Kidney epithelial cell (primary cell): ENCODE results near the gene THSD7B. TPM values are rescaled to one million over a fixed set of nuclear protein-coding genes. Genes with fewer than 3 reads are reported as not detected.

Experiments
- DNase-seq: peaks from one replicate; pipeline ENCODE4 v3.0.0-alpha.2; 2010; ENCODE audit warnings: low read depth
- H3K27me3 ChIP-seq: 2 replicates; pipeline ENCODE4 v1.6.0; 2011; ENCODE audit warnings: low read length; ENCODE audit not compliant: control insufficient read depth, insufficient read depth
- H3K36me3 ChIP-seq: 2 replicates; pipeline ENCODE4 v1.5.1; 2011; ENCODE audit warnings: low read length; ENCODE audit not compliant: control insufficient read depth, insufficient read depth
- H3K4me3 ChIP-seq: 2 replicates; pipeline ENCODE4 v1.5.1; 2011; ENCODE audit warnings: low read depth, mild to moderate bottlenecking, control low read depth, low read length
- total RNA-seq: library from RNA; depleted of rRNA; stranded (reverse); fragments of >200 nt; gene quantifications from 2 replicates; pipeline ENCODE4 v1.2.3, GENCODE V29; 2015
- TF ChIP-seq, protein P1 (sequence below): IDR thresholded peaks from 2 replicates; pipeline ENCODE4 v1.5.1; 2011; ENCODE audit warnings: mild to moderate bottlenecking, moderate library complexity, low read length, control low read depth, inconsistent platforms; ENCODE audit not compliant: insufficient read depth, poor library complexity, severe bottlenecking

Gene THSD7B
- total RNA-seq, 1 donor from 2014 or later, result 0.04 TPM

- no peaks in the 10 kb centered on the region for H3K36me3 ChIP-seq
- H3K27me3 ChIP-seq, result no peaks in the 10 kb centered on the region
- no peak for DNase-seq
- TF ChIP-seq, protein P1, sequence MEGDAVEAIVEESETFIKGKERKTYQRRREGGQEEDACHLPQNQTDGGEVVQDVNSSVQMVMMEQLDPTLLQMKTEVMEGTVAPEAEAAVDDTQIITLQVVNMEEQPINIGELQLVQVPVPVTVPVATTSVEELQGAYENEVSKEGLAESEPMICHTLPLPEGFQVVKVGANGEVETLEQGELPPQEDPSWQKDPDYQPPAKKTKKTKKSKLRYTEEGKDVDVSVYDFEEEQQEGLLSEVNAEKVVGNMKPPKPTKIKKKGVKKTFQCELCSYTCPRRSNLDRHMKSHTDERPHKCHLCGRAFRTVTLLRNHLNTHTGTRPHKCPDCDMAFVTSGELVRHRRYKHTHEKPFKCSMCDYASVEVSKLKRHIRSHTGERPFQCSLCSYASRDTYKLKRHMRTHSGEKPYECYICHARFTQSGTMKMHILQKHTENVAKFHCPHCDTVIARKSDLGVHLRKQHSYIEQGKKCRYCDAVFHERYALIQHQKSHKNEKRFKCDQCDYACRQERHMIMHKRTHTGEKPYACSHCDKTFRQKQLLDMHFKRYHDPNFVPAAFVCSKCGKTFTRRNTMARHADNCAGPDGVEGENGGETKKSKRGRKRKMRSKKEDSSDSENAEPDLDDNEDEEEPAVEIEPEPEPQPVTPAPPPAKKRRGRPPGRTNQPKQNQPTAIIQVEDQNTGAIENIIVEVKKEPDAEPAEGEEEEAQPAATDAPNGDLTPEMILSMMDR, result no peak
- no peak overlapping the region for H3K4me3 ChIP-seq
Observed at GRCh38 chr2:137672989-137673552, 907.7 kb downstream of the THSD7B start.

DNA sequence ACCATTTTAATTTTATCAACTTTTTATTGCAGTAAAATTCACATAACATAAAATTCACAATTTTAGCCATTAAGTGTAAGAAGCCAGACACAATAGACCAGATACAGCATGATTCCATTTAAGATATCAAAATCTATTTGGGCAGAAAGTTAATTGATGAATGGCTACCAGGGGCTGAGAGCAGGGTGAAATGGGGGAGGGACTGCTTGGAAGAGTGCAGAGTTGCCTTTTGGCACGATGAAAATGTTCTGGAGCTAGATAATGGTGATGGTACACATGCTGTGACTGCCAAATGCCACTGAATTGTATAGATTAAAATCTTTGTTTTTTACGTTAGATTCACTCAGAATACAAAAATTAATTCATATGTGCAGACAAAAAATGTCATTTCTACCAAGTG lies 909.6 kb downstream of the THSD7B start:
- TF ChIP-seq, protein P1, result no peak
- Histone ChIP-seq H3K27me3 (no peaks in the 10 kb centered on the region), H3K36me3 (no peaks in the 10 kb centered on the region), H3K4me3 (no peak overlapping the region)
- DNase-seq, result no peak

- Histone ChIP-seq H3K27me3 (no peaks in the 10 kb centered on the region), H3K36me3 (no peaks in the 10 kb centered on the region), H3K4me3 (no peak overlapping the region)
- TF ChIP-seq, protein P1, result no peak
- no peak for DNase-seq
Observed at GRCh38 chr2:137675584-137676327, 910.4 kb downstream of the THSD7B start.

GRCh38 chr2:137676346-137676745 lies 911.0 kb downstream of the THSD7B start:
- H3K4me3 ChIP-seq, result no peak overlapping the region
- H3K27me3 ChIP-seq, result no peaks in the 10 kb centered on the region
- H3K36me3 ChIP-seq, result no peaks in the 10 kb centered on the region
- DNase-seq, result no peak
- TF ChIP-seq, protein P1, result no peak

- Histone ChIP-seq H3K27me3 (no peaks in the 10 kb centered on the region), H3K36me3 (no peaks in the 10 kb centered on the region), H3K4me3 (no peak overlapping the region)
- TF ChIP-seq, protein P1, result no peak
- no peak for DNase-seq
Observed at GRCh38 chr2:137677466-137677865, 912.1 kb downstream of the THSD7B start.
